ENCODE data around the gene PPP5C. TPM values are rescaled to one million over a fixed set of nuclear protein-coding genes. Genes with fewer than 3 reads are reported as not detected.
"Not testable (repeated sequence)": the region's sequence is repeated elsewhere in the genome, so short reads cannot be mapped to it uniquely, and the experiment has no call there.

The PPP5C gene
- total and polyA plus RNA-seq, 4 donors: 19.0 to 50.5 (median 28.3) TPM

GRCh38 chr19:46374536-46375475, 27.9 kb downstream of the PPP5C start:
- Histone ChIP-seq H3K4me3 (ENCODE audit: low read depth in 1 of 3, low read length in 3 of 3) (no peak overlapping the region), H3K36me3 (ENCODE audit: control insufficient read depth in 4 of 4, insufficient read depth in 3 of 4, low read depth in 1 of 4, low read length in 3 of 4) (peaks cover 0 to 18% (median 13%) of the 10 kb centered on the region in 4 donors), H3K9ac (ENCODE audit: low read depth in 1 of 2, low read length in 2 of 2) (no peak overlapping the region), H3K4me1 (ENCODE audit: control insufficient read depth in 4 of 4, insufficient read depth in 4 of 4, low read length in 3 of 4) (peaks cover 0 to 20% (median 9%) of the 10 kb centered on the region in 4 donors), H3K27ac (ENCODE audit: low read depth in 1 of 2, low read length in 2 of 2) (no peak overlapping the region), H3K27me3 (ENCODE audit: control insufficient read depth in 4 of 4, insufficient read depth in 4 of 4, low read length in 3 of 4) (no peaks in the 10 kb centered on the region), H3K9me3 (ENCODE audit: control insufficient read depth in 4 of 4, low read length in 3 of 4) (no peaks in the 10 kb centered on the region)
- no peak for DNase-seq (ENCODE audit: low spot score)
- 91% methylated on average over 21 of the region's 21 CpGs for WGBS
- TF ChIP-seq SP1 (IDR thresholded peaks at IDR 0.05): no peak

GRCh38 chr19:46375476-46376067, 28.7 kb downstream of the PPP5C start:
- not testable (repeated sequence) for H3K9ac ChIP-seq (ENCODE audit: low read depth in 1 of 2, low read length in 2 of 2); H3K9me3 ChIP-seq (ENCODE audit: control insufficient read depth in 4 of 4, low read length in 3 of 4); H3K4me3 ChIP-seq (ENCODE audit: low read depth in 1 of 3, low read length in 3 of 3); H3K27ac ChIP-seq (ENCODE audit: low read depth in 1 of 2, low read length in 2 of 2); DNase-seq (ENCODE audit: low spot score); H3K27me3 ChIP-seq (ENCODE audit: control insufficient read depth in 4 of 4, insufficient read depth in 4 of 4, low read length in 3 of 4)
- H3K4me1 ChIP-seq (ENCODE audit: control insufficient read depth in 4 of 4, insufficient read depth in 4 of 4, low read length in 3 of 4): peaks cover 0 to 20% (median 9%) of the 10 kb centered on the region in 4 donors
- WGBS: 96% methylated on average over 22 of the region's 22 CpGs
- H3K36me3 ChIP-seq (ENCODE audit: control insufficient read depth in 4 of 4, insufficient read depth in 3 of 4, low read depth in 1 of 4, low read length in 3 of 4): peaks cover 0 to 19% (median 17%) of the 10 kb centered on the region in 4 donors

- TF ChIP-seq RAD21 (IDR thresholded peaks at IDR 0.05) (no peak), FOXA2 (IDR thresholded peaks at IDR 0.05) (no peak), JUND (IDR thresholded peaks at IDR 0.05) (no peak), ZBTB33 (IDR thresholded peaks at IDR 0.05) (no peak), NR2F2 (IDR thresholded peaks at IDR 0.05) (no peak), EGR1 (IDR thresholded peaks at IDR 0.05; ENCODE audit: low read depth in 2 of 2) (no peak), TAF1 (conservative IDR thresholded peaks at IDR 0.05) (no peak), CTCF (IDR thresholded peaks at IDR 0.05; ENCODE audit: low read depth, low read length, missing input control) (no peak), FOXA1 (IDR thresholded peaks at IDR 0.05) (no peak), GABPA (IDR thresholded peaks at IDR 0.05 in 1 of 2, conservative IDR thresholded peaks at IDR 0.05 in 1 of 2) (no peak)
- TF ChIP-seq, protein P1, sequence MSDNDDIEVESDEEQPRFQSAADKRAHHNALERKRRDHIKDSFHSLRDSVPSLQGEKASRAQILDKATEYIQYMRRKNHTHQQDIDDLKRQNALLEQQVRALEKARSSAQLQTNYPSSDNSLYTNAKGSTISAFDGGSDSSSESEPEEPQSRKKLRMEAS (IDR thresholded peaks at IDR 0.05): no peak
- H3K27me3 ChIP-seq (ENCODE audit: control insufficient read depth in 4 of 4, insufficient read depth in 4 of 4, low read length in 3 of 4): no peaks in the 10 kb centered on the region
- H3K4me1 ChIP-seq (ENCODE audit: control insufficient read depth in 4 of 4, insufficient read depth in 4 of 4, low read length in 3 of 4): peaks cover 0 to 15% (median 9%) of the 10 kb centered on the region in 4 donors
- no peak overlapping the region for H3K27ac ChIP-seq (ENCODE audit: low read depth in 1 of 2, low read length in 2 of 2)
- no peak overlapping the region for H3K4me3 ChIP-seq (ENCODE audit: low read depth in 1 of 3, low read length in 3 of 3)
- H3K36me3 ChIP-seq (ENCODE audit: control insufficient read depth in 4 of 4, insufficient read depth in 3 of 4, low read depth in 1 of 4, low read length in 3 of 4): peaks cover 0 to 26% (median 17%) of the 10 kb centered on the region in 4 donors
- DNase-seq (ENCODE audit: low spot score): no peak
- 94% methylated on average over 20 of the region's 20 CpGs for WGBS
- no peak overlapping the region for H3K9ac ChIP-seq (ENCODE audit: low read depth in 1 of 2, low read length in 2 of 2)
- H3K9me3 ChIP-seq (ENCODE audit: control insufficient read depth in 4 of 4, low read length in 3 of 4): no peaks in the 10 kb centered on the region
Observed at GRCh38 chr19:46376241-46377153, 29.6 kb downstream of the PPP5C start.

Data from liver (tissue), 9 donors.